Smooth muscle cell (in vitro differentiated cells): Measurements from ENCODE around the gene IGF1R. TPM values are rescaled to one million over a fixed set of nuclear protein-coding genes. Genes with fewer than 3 reads are reported as not detected.
A peak's percentile ranks its signal among the peaks of the same experiment; 100 is the strongest.

Source experiments
- DNase-seq: peaks from one replicate; lab custom pipeline; 2025; ENCODE audit not compliant: unreplicated experiment; lab: John Stamatoyannopoulos, UW
- H2AFZ ChIP-seq: fragments of 200-600 bp; sonication (generic); 2 replicates; pipeline ENCODE4 v1.6.0; 2016; ENCODE audit warnings: antibody characterized with exemption, low read depth, mild to moderate bottlenecking
- H3F3A ChIP-seq: fragments of 200-600 bp; sonication (generic); 2 replicates; pipeline ENCODE4 v1.6.0; 2017; ENCODE audit warnings: antibody characterized with exemption, low read depth
- H3K27ac ChIP-seq: fragments of 200-600 bp; sonication (generic); 2 replicates; pipeline ENCODE4 v1.5.1; 2016; ENCODE audit warnings: low read depth, mild to moderate bottlenecking
- H3K27me3 ChIP-seq: fragments of 200-600 bp; sonication (generic); 2 replicates; pipeline ENCODE4 v1.6.1; 2016; ENCODE audit warnings: low read depth, mild to moderate bottlenecking
- H3K36me3 ChIP-seq: fragments of 200-600 bp; sonication (generic); 2 replicates; pipeline ENCODE4 v1.5.1; 2016; ENCODE audit warnings: low read depth
- H3K4me1 ChIP-seq: fragments of 200-600 bp; sonication (generic); 2 replicates; pipeline ENCODE4 v1.5.1; 2016; ENCODE audit warnings: low read depth
- H3K4me2 ChIP-seq: fragments of 200-600 bp; sonication (generic); 2 replicates; pipeline ENCODE4 v1.6.0; 2016; ENCODE audit warnings: mild to moderate bottlenecking
- H3K4me3 ChIP-seq: fragments of 200-600 bp; sonication (generic); 2 replicates; pipeline ENCODE4 v1.5.1; 2016; ENCODE audit warnings: mild to moderate bottlenecking
- H3K79me2 ChIP-seq: fragments of 200-600 bp; sonication (generic); 2 replicates; pipeline ENCODE4 v1.6.0; 2016; ENCODE audit warnings: low read depth, mild to moderate bottlenecking
- H3K9ac ChIP-seq: fragments of 200-600 bp; sonication (generic); 2 replicates; pipeline ENCODE4 v1.6.0; 2016; ENCODE audit warnings: low read depth
- H3K9me3 ChIP-seq: fragments of 200-600 bp; sonication (generic); replicated peaks from 2 replicates; pipeline ENCODE4 v1.5.1; 2016; ENCODE audit warnings: low read depth
- H4K20me1 ChIP-seq: fragments of 200-600 bp; sonication (generic); 2 replicates; pipeline ENCODE4 v1.6.0; 2016; ENCODE audit warnings: low read depth
- WGBS: methylation state at CpG from one replicate; pipeline ENCODE4 v1.1.7; 2016; ENCODE audit warnings: low lambda C conversion rate; 5-methylcytosine and 5-hydroxymethylcytosine counted together
- polyA plus RNA-seq: library from polyadenylated mRNA; unstranded; fragments of >200 nt; fragmentation: Nextera tagmentation; extraction: Ambion mirVana; gene quantifications from 2 replicates; pipeline ENCODE4 v1.2.1, GENCODE V29; 2016
- total RNA-seq: library from RNA; depleted of rRNA; stranded (reverse); fragments of >200 nt; gene quantifications from 2 replicates; pipeline ENCODE4 v1.2.3, GENCODE V29; 2014
- TF ChIP-seq, protein P1 (sequence below): fragments of 200-600 bp; sonication (generic); IDR thresholded peaks from 2 replicates; pipeline ENCODE4 v1.5.1; 2017; ENCODE audit warnings: borderline replicate concordance, mild to moderate bottlenecking, antibody characterized with exemption; ENCODE audit not compliant: insufficient read depth, poor library complexity, severe bottlenecking

The IGF1R gene
- total and polyA plus RNA-seq, 2 experiments from 2014 or later, result 14.0 to 70.2 TPM

DNA sequence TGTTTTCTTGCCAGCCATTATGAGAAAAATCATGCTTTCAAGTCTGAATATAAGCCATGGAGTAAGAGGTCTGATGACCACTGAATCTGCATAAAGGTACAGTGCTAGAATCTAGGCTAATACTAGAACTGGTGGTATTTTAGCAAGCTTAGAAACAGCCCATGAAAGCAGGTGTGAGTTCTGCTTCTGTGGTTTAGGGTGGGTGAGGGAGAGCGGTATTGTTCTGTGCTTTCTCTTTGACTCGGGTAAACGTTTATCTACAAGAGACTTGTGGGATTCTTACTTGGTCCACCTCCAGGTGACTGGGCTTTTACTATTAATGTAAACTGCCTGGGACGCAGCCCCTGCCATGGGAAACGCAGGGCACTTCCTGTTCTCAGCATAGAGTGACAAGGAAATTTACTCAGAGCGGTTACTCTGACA is 304.1 kb downstream of the IGF1R start:
- Histone ChIP-seq H3K27ac (no peak overlapping the region), H3K79me2 (no peaks in the 10 kb centered on the region), H3K9me3 (no peaks in the 10 kb centered on the region), H3K4me1 (no peaks in the 10 kb centered on the region), H4K20me1 (no peaks in the 10 kb centered on the region), H3F3A (no peaks in the 10 kb centered on the region), H3K27me3 (no peaks in the 10 kb centered on the region), H3K4me3 (no peak overlapping the region), H3K9ac (no peak overlapping the region), H3K36me3 (peaks cover 7% of the 10 kb centered on the region), H2AFZ (no peak overlapping the region), H3K4me2 (no peak overlapping the region)
- 93% methylated on average over 6 of the region's 6 CpGs for WGBS
- no peak for DNase-seq
- TF ChIP-seq, protein P1, sequence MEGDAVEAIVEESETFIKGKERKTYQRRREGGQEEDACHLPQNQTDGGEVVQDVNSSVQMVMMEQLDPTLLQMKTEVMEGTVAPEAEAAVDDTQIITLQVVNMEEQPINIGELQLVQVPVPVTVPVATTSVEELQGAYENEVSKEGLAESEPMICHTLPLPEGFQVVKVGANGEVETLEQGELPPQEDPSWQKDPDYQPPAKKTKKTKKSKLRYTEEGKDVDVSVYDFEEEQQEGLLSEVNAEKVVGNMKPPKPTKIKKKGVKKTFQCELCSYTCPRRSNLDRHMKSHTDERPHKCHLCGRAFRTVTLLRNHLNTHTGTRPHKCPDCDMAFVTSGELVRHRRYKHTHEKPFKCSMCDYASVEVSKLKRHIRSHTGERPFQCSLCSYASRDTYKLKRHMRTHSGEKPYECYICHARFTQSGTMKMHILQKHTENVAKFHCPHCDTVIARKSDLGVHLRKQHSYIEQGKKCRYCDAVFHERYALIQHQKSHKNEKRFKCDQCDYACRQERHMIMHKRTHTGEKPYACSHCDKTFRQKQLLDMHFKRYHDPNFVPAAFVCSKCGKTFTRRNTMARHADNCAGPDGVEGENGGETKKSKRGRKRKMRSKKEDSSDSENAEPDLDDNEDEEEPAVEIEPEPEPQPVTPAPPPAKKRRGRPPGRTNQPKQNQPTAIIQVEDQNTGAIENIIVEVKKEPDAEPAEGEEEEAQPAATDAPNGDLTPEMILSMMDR, result no peak

- Histone ChIP-seq H3K27me3 (no peaks in the 10 kb centered on the region), H3K4me1 (no peaks in the 10 kb centered on the region), H3K4me2 (no peak overlapping the region), H3K9me3 (no peaks in the 10 kb centered on the region), H3K27ac (no peak overlapping the region), H3K79me2 (no peaks in the 10 kb centered on the region), H3K4me3 (no peak overlapping the region), H4K20me1 (no peaks in the 10 kb centered on the region), H3F3A (no peaks in the 10 kb centered on the region), H2AFZ (no peak overlapping the region), H3K36me3 (peaks cover 7% of the 10 kb centered on the region), H3K9ac (no peak overlapping the region)
- TF ChIP-seq, protein P1, result no peak
- WGBS, result 90% methylated on average over 19 of the region's 19 CpGs
- no peak for DNase-seq
Observed at GRCh38 chr15:98953000-98953787, 304.9 kb downstream of the IGF1R start.

GRCh38 chr15:98953968-98954367 is 305.6 kb downstream of the IGF1R start:
- Histone ChIP-seq H3K79me2 (no peaks in the 10 kb centered on the region), H4K20me1 (no peaks in the 10 kb centered on the region), H3K36me3 (peaks cover 7% of the 10 kb centered on the region), H3K9ac (no peak overlapping the region), H3K27me3 (no peaks in the 10 kb centered on the region), H3K4me3 (no peak overlapping the region), H3K4me2 (no peak overlapping the region), H3F3A (no peaks in the 10 kb centered on the region), H2AFZ (no peak overlapping the region), H3K27ac (peak overlapping the region; percentile 24), H3K4me1 (no peaks in the 10 kb centered on the region), H3K9me3 (no peaks in the 10 kb centered on the region)
- TF ChIP-seq, protein P1, result no peak
- WGBS, result 93% methylated on average over 16 of the region's 16 CpGs
- DNase-seq, result no peak

- Histone ChIP-seq H3K36me3 (peaks cover 7% of the 10 kb centered on the region), H3F3A (no peaks in the 10 kb centered on the region), H3K27ac (peak overlapping the region; percentile 24), H3K9ac (no peak overlapping the region), H3K9me3 (no peaks in the 10 kb centered on the region), H3K79me2 (no peaks in the 10 kb centered on the region), H3K4me1 (no peaks in the 10 kb centered on the region), H4K20me1 (no peaks in the 10 kb centered on the region), H3K4me3 (no peak overlapping the region), H3K27me3 (no peaks in the 10 kb centered on the region), H2AFZ (no peak overlapping the region), H3K4me2 (no peak overlapping the region)
- 84% methylated on average over 5 of the region's 5 CpGs for WGBS
- no peak for DNase-seq
- TF ChIP-seq, protein P1, result no peak
Observed at GRCh38 chr15:98954411-98954810, 306.1 kb downstream of the IGF1R start.
